SJCRH30 (cell line): ENCODE measurements around the gene CYB5RL. TPM values are rescaled to one million over a fixed set of nuclear protein-coding genes. Genes with fewer than 3 reads are reported as not detected.
"Not testable (repeated sequence)": the region's sequence is repeated elsewhere in the genome, so short reads cannot be mapped to it uniquely, and the experiment has no call there.

Experiments
- DNase-seq, 2 experiments: peaks; one replicate each; pipeline ENCODE4 v3.0.0-alpha.2; 2015 to 2020
- H3K27ac ChIP-seq: fragments of 250-450 bp; sonication (Bioruptor Pico); 2 replicates; pipeline ENCODE4 v1.5.1; 2020; ENCODE audit warnings: mild to moderate bottlenecking, moderate library complexity
- H3K27me3 ChIP-seq: fragments of 250-450 bp; sonication (Bioruptor Pico); 2 replicates; pipeline ENCODE4 v1.5.1; 2020; ENCODE audit warnings: mild to moderate bottlenecking, moderate library complexity
- H3K36me3 ChIP-seq: fragments of 250-450 bp; sonication (Bioruptor Pico); 2 replicates; pipeline ENCODE4 v1.5.1; 2020; ENCODE audit warnings: mild to moderate bottlenecking, moderate library complexity
- H3K4me1 ChIP-seq: fragments of 250-450 bp; sonication (Bioruptor Pico); 2 replicates; pipeline ENCODE4 v1.5.1; 2020; ENCODE audit warnings: mild to moderate bottlenecking, moderate library complexity
- H3K4me3 ChIP-seq: fragments of 250-450 bp; sonication (Bioruptor Pico); 2 replicates; pipeline ENCODE4 v1.5.1; 2020; ENCODE audit warnings: mild to moderate bottlenecking, moderate library complexity
- H3K9me3 ChIP-seq: fragments of 250-450 bp; sonication (Bioruptor Pico); replicated peaks from 2 replicates; pipeline ENCODE4 v1.5.1; 2020; ENCODE audit warnings: mild to moderate bottlenecking, moderate library complexity
- total RNA-seq: library from RNA; depleted of rRNA; stranded (reverse); fragments of >200 nt; shearing (Covaris generic); gene quantifications from 2 replicates; pipeline ENCODE4 v1.2.3, GENCODE V29; 2014

Gene CYB5RL
- total RNA-seq, 1 experiment from 2014 or later = 7.0 TPM

GRCh38 chr1:54180701-54181360 lies 19.0 kb downstream of the CYB5RL start:
- peak; percentile 42 to 54 for DNase-seq
- Histone ChIP-seq H3K27ac (peak overlapping the region; percentile 2; the same call in 1 of the 2 replicates), H3K36me3 (no peaks in the 10 kb centered on the region; the same call in 1 of the 2 replicates), H3K4me3 (no peak overlapping the region), H3K9me3 (no peaks in the 10 kb centered on the region), H3K27me3 (no peaks in the 10 kb centered on the region), H3K4me1 (no peaks in the 10 kb centered on the region; the same call in 1 of the 2 replicates)

- no peak overlapping the region for H3K4me3 ChIP-seq
- H3K27me3 ChIP-seq = no peaks in the 10 kb centered on the region
- no peaks in the 10 kb centered on the region; the same call in 1 of the 2 replicates for H3K36me3 ChIP-seq
- no peak for DNase-seq
- H3K27ac ChIP-seq = no peak overlapping the region
- no peaks in the 10 kb centered on the region; the same call in 1 of the 2 replicates for H3K4me1 ChIP-seq
- H3K9me3 ChIP-seq = no peaks in the 10 kb centered on the region
These were observed 21.3 kb downstream of the CYB5RL start for GRCh38 chr1:54178296-54179070.

- DNase-seq = no peak
- H3K4me1 ChIP-seq = no peaks in the 10 kb centered on the region; the same call in 1 of the 2 replicates
- H3K9me3 ChIP-seq = no peaks in the 10 kb centered on the region
- H3K36me3 ChIP-seq = no peaks in the 10 kb centered on the region
- H3K4me3 ChIP-seq = no peak overlapping the region
- no peaks in the 10 kb centered on the region for H3K27me3 ChIP-seq
- no peak overlapping the region for H3K27ac ChIP-seq
These were observed 22.1 kb downstream of the CYB5RL start for GRCh38 chr1:54177726-54178125.

GRCh38 chr1:54176621-54177327 lies 23.1 kb downstream of the CYB5RL start:
- H3K9me3 ChIP-seq = no peaks in the 10 kb centered on the region
- no peak overlapping the region for H3K4me3 ChIP-seq
- H3K36me3 ChIP-seq = no peaks in the 10 kb centered on the region
- no peaks in the 10 kb centered on the region for H3K27me3 ChIP-seq
- no peak overlapping the region for H3K27ac ChIP-seq
- no peak for DNase-seq
- no peaks in the 10 kb centered on the region; the same call in 1 of the 2 replicates for H3K4me1 ChIP-seq

GRCh38 chr1:54174106-54174505 lies 25.7 kb downstream of the CYB5RL start:
- Histone ChIP-seq H3K27ac (no peak overlapping the region), H3K4me1 (no peaks in the 10 kb centered on the region), H3K4me3 (no peak overlapping the region), H3K36me3 (no peaks in the 10 kb centered on the region), H3K27me3 (no peaks in the 10 kb centered on the region), H3K9me3 (no peaks in the 10 kb centered on the region)
- DNase-seq = no peak

GRCh38 chr1:54173681-54174080 lies 26.1 kb downstream of the CYB5RL start:
- Histone ChIP-seq H3K9me3 (no peaks in the 10 kb centered on the region), H3K27me3 (no peaks in the 10 kb centered on the region), H3K27ac (no peak overlapping the region), H3K4me3 (no peak overlapping the region), H3K4me1 (no peaks in the 10 kb centered on the region), H3K36me3 (no peaks in the 10 kb centered on the region)
- DNase-seq = no peak

GRCh38 chr1:54172614-54173599 lies 26.9 kb downstream of the CYB5RL start:
- no peak for DNase-seq
- Histone ChIP-seq H3K4me1 (no peaks in the 10 kb centered on the region), H3K27me3 (no peaks in the 10 kb centered on the region), H3K4me3 (no peak overlapping the region), H3K36me3 (no peaks in the 10 kb centered on the region), H3K27ac (no peak overlapping the region), H3K9me3 (no peaks in the 10 kb centered on the region)

- Histone ChIP-seq H3K4me3 (no peak overlapping the region), H3K27me3 (no peaks in the 10 kb centered on the region), H3K36me3 (no peaks in the 10 kb centered on the region), H3K4me1 (no peaks in the 10 kb centered on the region), H3K27ac (no peak overlapping the region), H3K9me3 (no peaks in the 10 kb centered on the region)
- DNase-seq = no peak
These were observed 28.2 kb downstream of the CYB5RL start for GRCh38 chr1:54171606-54172005.

GRCh38 chr1:54171016-54171415 lies 28.8 kb downstream of the CYB5RL start:
- DNase-seq = no peak
- no peaks in the 10 kb centered on the region for H3K9me3 ChIP-seq
- H3K4me3 ChIP-seq = no peak overlapping the region
- no peak overlapping the region for H3K27ac ChIP-seq
- H3K27me3 ChIP-seq = no peaks in the 10 kb centered on the region
- H3K4me1 ChIP-seq = no peaks in the 10 kb centered on the region
- H3K36me3 ChIP-seq = no peaks in the 10 kb centered on the region

GRCh38 chr1:54169068-54169467 lies 30.8 kb downstream of the CYB5RL start:
- DNase-seq = no peak
- Histone ChIP-seq H3K9me3 (no peaks in the 10 kb centered on the region), H3K4me1 (no peaks in the 10 kb centered on the region), H3K27ac (no peak overlapping the region), H3K36me3 (no peaks in the 10 kb centered on the region), H3K27me3 (no peaks in the 10 kb centered on the region), H3K4me3 (no peak overlapping the region)

- no peak for DNase-seq
- Histone ChIP-seq H3K36me3 (no peaks in the 10 kb centered on the region), H3K27me3 (no peaks in the 10 kb centered on the region), H3K4me1 (no peaks in the 10 kb centered on the region), H3K9me3 (no peaks in the 10 kb centered on the region), H3K4me3 (no peak overlapping the region), H3K27ac (no peak overlapping the region)
These were observed 31.4 kb downstream of the CYB5RL start for GRCh38 chr1:54168206-54168965.

- DNase-seq = no peak
- no peaks in the 10 kb centered on the region for H3K27me3 ChIP-seq
- no peak overlapping the region for H3K4me3 ChIP-seq
- no peaks in the 10 kb centered on the region for H3K9me3 ChIP-seq
- no peak overlapping the region for H3K27ac ChIP-seq
- H3K4me1 ChIP-seq = no peaks in the 10 kb centered on the region
- H3K36me3 ChIP-seq = no peaks in the 10 kb centered on the region
These were observed 32.2 kb downstream of the CYB5RL start for GRCh38 chr1:54167422-54168139.

- not testable (repeated sequence) for H3K27ac ChIP-seq, H3K4me1 ChIP-seq, H3K9me3 ChIP-seq, DNase-seq, H3K36me3 ChIP-seq, H3K27me3 ChIP-seq, H3K4me3 ChIP-seq
These were observed 33.5 kb downstream of the CYB5RL start for GRCh38 chr1:54166357-54166756.
